ENCODE measurements around the gene UBA5.
"Not testable (repeated sequence)": the region's sequence is repeated elsewhere in the genome, so short reads cannot be mapped to it uniquely, and the experiment has no call there.

Gene UBA5

DNA sequence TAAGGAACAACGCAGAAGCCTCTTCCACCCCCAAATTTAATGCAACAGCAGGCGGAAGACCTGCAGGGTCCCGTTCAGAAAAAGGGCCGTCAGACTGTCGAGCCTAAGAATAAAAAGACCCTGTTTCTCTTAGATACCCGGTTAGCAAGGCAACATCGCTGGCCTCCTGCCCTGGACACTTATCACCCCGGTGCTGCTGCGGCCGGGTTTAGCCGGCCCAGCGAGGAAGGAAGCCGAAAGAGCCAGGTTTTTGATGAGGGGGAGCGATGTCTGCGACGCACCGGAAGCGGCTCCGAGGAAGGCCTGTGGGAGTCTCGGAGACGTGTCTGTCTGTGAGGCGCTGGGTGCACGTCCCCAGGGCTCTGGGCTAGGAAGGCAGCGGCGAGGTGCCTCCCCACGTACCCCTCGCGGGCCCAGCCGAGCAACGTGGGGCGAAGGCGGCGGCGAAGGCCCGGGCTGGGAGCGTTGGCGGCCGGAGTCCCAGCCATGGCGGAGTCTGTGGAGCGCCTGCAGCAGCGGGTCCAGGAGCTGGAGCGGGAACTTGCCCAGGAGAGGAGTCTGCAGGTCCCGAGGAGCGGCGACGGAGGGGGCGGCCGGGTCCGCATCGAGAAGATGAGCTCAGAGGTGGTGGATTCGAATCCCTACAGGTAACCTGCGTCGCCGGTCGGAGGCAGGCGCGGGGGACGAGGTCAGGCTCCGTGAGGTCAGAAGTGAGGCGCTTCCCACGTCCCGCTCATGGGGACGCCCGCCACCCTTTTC is at the start of gene UBA5:
TSS of gene UBA5 (plus strand) at position 278 of the 759 bp plus-strand sequence. CDS start at position 487, 209 bp downstream.
- FAIRE-seq (no peak), DNase-seq (ENCODE audit: low spot score) (peak; percentile 56)

DNA sequence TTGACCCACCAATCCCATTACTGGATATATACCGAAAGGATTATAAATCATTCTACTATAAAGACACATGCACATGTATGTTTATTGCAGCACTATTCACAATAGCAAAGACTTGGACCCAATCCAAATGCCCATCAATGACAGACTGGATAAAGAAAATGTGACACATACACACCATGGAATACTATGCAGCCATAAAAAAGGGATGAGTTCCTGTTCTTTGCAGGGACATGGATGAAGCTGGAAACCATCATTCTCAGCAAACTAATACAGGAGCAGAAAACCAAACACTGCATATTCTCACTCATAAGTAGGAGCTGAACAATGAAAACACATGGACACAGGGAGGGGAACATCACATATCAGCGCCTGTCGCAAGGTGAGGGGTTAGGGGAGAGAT is 44.8 kb upstream of the UBA5 start:
- not testable (repeated sequence) for FAIRE-seq; DNase-seq (ENCODE audit: low spot score)

DNA sequence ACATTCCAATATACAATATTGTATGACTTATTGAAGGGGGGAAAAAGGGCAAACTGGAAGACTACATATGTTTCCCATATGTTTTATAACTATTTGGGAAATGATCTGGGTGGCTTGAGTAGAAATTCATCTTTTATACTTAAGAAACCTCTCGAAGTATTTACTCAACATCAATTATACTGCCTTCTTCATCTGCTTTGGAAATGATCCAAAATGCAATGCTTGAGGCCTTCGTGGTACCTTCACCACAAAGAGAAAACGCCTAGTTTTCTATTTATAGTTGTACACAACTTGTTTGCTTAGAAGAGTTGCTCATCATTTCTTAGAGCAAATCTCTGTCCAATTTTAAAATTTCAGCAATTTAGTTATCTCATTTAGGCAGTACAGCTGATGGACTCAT is 44.2 kb upstream of the UBA5 start:
- FAIRE-seq (no peak), DNase-seq (ENCODE audit: low spot score) (no peak)

DNA sequence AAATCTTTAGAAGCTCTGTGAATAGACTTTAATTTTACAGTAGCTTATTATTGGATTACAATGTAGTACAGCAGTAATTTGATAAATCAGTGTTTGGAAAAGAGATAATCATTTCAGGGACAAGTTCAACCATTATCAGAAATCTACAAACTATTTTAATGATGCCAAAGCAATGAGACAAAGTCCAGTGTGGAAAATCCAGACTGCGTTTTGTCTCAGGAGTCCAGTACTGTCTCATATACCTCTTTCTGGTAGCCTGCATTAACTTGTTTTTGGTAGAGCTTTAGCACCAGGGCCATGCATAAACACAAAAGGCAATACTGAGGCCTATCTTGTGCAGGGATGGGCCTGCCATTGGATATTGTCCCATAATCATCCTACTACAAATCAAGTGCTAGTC is 43.3 kb upstream of the UBA5 start:
- no peak for FAIRE-seq
- DNase-seq (ENCODE audit: low spot score): no peak

GRCh38 chr3:132622148-132622547 is 38.0 kb upstream of the UBA5 start:
- DNase-seq (ENCODE audit: low spot score) (no peak), FAIRE-seq (no peak)

- no peak for FAIRE-seq
Observed at GRCh38 chr3:132622761-132623160, 37.4 kb upstream of the UBA5 start.

GRCh38 chr3:132623646-132624045 is 36.5 kb upstream of the UBA5 start:
- FAIRE-seq: no peak
- no peak for DNase-seq (ENCODE audit: low spot score)

More at GRCh38 chr3:132622761-132623160, 37.4 kb upstream of the UBA5 start:
- DNase-seq (ENCODE audit: low spot score): no peak

DNA sequence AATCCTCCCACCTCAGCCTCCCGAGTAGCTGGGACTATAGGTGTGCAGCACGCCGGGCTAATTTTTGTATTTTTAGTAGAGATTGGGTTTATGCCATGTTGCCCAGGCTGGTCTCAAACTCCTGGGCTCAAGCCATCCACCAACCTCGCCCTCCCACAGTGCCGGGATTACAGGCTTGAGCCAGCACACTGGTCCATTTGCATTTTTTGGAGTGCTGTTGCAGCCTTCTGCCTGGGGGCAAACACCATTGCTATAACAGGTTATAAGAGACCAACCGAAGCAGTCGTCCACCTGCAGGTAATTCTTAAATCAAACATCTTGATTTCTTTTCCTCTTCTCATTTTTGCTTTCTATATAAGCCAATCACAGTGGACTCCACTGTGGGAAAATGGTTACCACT is 35.3 kb upstream of the UBA5 start:
- FAIRE-seq (no peak), DNase-seq (ENCODE audit: low spot score) (no peak)

- no peak for DNase-seq (ENCODE audit: low spot score)
- no peak for FAIRE-seq
Observed at GRCh38 chr3:132625613-132626012, 34.5 kb upstream of the UBA5 start.

DNA sequence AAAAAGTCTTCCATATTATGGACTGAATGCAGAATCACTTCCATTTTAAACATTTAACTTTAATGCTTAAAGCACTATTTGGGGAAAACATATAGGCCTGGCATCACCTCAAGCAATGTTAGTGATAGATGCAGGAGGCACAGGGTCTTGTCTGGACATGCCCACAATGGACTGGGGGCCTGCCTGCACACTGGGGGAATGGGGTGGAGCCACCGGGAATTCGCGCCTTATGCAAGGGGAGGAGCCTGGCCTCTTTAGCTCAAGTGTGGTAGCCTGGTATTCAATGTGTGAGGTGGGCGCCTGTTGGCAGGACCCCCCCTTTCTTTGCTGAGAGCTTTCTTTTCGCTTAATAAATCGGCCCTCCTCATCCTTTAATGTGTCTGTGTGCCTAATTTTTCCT is 33.2 kb upstream of the UBA5 start:
- no peak for DNase-seq (ENCODE audit: low spot score)
- no peak for FAIRE-seq

- no peak for DNase-seq (ENCODE audit: low spot score)
- FAIRE-seq: no peak
Observed at GRCh38 chr3:132628157-132628556, 32.0 kb upstream of the UBA5 start.

DNA sequence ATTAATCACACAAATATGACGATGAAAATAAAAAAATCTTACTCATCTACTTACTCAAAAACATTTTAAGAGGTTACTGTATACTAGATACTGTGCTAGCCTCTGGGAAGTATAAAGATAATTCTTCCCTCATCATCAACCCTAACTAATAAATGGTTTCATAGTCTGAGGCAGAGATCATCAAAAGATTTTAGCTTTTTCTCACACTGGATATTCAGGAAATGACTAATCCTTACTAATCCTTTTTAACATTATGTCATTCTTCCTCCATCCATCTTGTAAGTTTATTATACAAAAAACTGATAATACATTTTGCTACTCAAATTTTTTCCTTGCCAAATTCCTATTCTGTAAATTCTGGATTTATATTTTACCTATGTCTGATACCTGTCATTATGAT is 30.2 kb upstream of the UBA5 start:
- FAIRE-seq: peak; percentile 83

DNA sequence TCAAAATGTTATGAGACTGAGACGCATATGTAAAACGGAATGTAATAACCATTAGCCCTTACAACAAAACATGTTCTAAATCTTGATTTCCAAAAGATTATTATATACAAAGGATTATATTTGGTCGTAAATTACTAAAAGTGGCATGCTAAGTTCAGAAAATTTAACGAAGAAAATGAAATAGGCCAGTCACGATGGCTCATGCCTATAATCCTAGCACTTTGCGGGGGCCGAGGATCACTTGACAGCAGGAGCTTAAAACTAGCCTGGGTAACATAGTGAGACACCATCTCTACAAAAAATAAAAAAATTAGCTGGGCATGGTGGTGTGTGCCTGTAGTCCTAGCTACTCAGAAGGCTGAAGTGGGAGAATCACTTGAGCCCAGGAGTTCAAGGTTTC is 29.5 kb upstream of the UBA5 start:
- no peak for FAIRE-seq
- no peak for DNase-seq (ENCODE audit: low spot score)

More for the DNA sequence above, 30.2 kb upstream of the UBA5 start:
- DNase-seq (ENCODE audit: low spot score): peak; percentile 33

- FAIRE-seq: no peak
Observed at GRCh38 chr3:132635052-132635451, 25.1 kb upstream of the UBA5 start.

DNA sequence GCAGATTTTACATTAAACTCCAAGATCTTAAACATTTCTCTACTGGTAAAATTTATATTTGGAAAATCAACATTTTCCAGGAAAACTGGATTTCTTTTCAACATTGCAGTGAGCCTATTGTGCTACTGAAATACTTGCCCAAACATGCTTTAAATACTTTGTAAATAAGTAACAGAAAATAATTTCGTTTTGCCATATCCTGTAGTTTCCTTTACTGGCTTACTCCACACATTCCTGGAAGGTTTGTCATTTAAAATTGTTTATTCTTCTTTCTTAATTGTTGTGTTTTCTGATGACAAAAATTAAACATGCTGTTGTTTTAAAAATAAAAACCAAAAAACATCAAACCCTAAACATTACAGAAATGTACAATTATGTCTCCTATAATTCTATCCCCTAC is 22.5 kb upstream of the UBA5 start:
- DNase-seq (ENCODE audit: low spot score): no peak
- peak; percentile 59 for FAIRE-seq

More at GRCh38 chr3:132635052-132635451, 25.1 kb upstream of the UBA5 start:
- no peak for DNase-seq (ENCODE audit: low spot score)

GRCh38 chr3:132638706-132639105 is 21.4 kb upstream of the UBA5 start:
- DNase-seq (ENCODE audit: low spot score) (no peak), FAIRE-seq (no peak)

- DNase-seq (ENCODE audit: low spot score); FAIRE-seq: not testable (repeated sequence)
Observed at GRCh38 chr3:132641427-132641826, 18.7 kb upstream of the UBA5 start.

DNA sequence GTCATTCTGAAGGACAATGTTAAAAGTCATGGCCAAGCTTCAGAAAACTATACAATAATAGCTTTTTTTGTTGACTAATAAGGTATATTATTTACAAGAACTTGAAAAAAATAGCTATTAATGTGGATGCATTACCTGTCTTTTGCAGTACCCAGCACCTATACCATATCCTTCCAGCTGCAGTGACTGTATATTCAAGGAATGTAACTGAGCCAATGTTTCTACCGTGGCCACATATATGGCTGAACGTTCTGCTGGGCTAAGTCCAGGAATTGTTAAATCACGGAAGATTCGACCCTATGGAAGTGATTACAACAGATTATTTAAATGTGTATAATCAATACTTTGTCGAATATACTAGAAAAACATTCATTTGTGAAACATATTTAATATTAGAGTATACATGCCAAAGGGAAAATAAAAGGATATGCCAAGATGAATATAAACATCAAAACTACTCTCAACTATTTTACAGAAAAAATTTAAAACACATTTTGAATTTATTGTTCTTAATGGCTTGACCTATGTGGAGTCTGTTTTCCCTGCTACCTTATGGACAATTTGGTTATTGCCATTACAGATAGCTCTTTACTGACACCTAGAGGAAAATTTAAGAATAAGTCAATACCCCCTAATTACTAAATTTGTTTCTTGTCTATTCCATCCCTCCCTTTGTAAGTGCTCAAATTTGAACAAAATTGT is 18.1 kb upstream of the UBA5 start:
- DNase-seq (ENCODE audit: low spot score): peak; percentile 60

GRCh38 chr3:132642539-132642847 is 17.6 kb upstream of the UBA5 start:
- FAIRE-seq (no peak), DNase-seq (ENCODE audit: low spot score) (no peak)

More for the DNA sequence above, 18.1 kb upstream of the UBA5 start:
- peak; percentile 86 for FAIRE-seq

- DNase-seq (ENCODE audit: low spot score) (no peak), FAIRE-seq (no peak)
Observed at GRCh38 chr3:132643366-132643765, 16.8 kb upstream of the UBA5 start.

DNA sequence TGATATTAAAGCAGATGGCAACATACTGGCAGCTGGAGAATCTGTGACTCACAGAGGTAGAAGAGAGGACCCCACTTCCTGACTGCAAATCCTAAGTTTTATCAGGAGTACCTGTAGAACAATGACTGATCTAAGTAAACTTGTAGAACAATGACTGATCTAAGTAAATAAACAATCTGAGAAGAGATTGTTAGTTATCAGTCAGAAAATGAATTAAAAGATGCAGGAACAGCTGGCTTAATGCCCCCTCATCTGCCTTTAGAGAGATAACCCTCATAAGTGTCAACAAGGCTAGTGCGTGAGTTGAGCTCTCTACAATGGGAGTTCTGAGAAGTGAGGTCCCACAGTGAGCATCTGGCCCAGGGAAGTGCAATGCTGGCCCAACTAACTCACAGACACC is 15.1 kb upstream of the UBA5 start:
- FAIRE-seq (no peak), DNase-seq (ENCODE audit: low spot score) (no peak)

- FAIRE-seq (no peak), DNase-seq (ENCODE audit: low spot score) (no peak)
Observed at GRCh38 chr3:132650153-132650552, 10.0 kb upstream of the UBA5 start.
